GM18520 (cell line): ENCODE measurements around the gene SYPL2.

Experiments
- ATAC-seq: cut with Tn5 transposase; IDR thresholded peaks from one replicate; pipeline ENCODE4 v1.9.1; 2021; ENCODE audit not compliant: unreplicated experiment

Gene SYPL2

DNA sequence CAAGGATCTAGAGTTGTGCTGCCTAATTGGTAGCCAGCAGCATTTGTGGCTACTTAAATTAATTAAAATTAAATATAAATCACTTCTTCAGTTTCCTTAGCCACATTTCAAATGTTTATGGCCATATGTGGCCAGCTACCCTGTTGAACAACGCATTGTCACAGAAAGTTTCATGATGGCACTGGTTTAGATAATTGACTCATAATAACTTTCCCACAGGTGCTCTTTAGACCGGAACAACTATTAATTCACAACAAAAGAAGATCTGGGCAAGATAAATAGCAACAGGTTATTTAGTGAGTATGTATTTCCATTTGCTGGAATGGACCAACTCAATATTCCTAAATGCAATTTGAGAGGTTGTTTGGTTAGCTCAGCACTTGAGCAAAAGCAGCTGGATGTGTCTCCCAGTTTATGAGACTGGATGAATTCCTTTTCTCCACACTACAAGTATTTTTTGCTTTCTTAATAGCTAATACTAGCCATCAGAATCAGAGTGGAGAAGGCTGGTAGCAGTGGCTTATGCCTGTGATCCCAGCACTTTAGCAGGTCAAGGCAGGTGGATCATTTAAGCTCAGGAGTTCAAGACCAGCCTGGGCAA is 46.9 kb downstream of the SYPL2 start:
- no peak for ATAC-seq

DNA sequence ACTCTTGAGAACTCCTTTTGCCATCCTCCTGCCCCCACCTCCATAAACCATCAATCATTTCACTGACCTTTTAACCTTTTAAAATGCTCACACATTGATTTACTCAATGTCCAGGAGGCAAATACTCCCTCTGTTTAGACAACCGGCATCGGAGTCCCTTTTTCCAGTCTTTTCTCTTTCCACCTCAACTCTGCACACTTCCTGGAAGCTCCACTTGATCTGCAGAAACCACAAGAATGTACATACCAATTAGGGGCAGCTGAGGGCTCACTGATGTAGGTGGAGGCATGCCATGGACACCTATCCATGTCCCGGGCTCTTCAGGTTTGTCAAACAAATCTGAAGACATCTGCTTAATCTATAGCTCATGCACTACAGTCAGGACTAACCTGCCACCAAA is 48.5 kb downstream of the SYPL2 start:
- ATAC-seq: no peak

DNA sequence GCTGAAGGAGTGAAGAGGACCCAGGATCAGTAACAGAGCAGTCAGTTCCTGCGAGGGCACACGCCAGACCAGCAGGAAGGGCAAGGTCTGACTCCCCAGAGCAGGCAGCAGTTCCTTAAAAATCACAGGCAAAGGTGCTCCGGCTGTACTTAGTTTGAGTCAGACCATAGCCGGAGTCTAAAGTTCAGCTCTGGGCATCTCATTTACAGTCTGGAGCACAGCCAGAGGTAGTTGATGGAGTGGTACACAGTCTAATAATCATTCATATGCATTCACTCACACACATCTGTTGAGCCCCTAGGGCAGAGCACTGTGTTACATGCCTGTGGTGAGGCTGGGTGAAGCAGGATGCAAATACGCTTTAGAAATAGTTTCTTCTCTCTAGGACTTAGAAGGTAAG is 50.5 kb downstream of the SYPL2 start:
- ATAC-seq: no peak

DNA sequence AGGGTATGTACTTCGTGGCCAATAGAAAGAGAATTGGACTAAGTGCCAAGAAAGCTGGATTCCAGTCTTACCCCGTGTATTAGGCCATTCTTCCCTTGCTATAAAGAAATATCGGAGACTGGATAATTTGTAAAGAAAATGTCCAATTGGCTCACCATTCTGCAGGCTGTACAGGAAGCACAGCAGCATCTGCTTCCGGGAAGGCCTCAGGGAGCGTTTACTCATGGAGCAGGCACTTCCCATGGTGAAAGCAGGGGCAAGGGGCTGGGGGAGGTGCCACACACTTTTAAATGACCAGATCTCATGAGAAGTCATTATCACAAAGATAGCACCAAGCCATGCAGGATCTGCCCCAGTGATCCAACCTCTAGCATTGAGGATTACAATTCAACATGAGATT is 51.0 kb downstream of the SYPL2 start:
- ATAC-seq: no peak

DNA sequence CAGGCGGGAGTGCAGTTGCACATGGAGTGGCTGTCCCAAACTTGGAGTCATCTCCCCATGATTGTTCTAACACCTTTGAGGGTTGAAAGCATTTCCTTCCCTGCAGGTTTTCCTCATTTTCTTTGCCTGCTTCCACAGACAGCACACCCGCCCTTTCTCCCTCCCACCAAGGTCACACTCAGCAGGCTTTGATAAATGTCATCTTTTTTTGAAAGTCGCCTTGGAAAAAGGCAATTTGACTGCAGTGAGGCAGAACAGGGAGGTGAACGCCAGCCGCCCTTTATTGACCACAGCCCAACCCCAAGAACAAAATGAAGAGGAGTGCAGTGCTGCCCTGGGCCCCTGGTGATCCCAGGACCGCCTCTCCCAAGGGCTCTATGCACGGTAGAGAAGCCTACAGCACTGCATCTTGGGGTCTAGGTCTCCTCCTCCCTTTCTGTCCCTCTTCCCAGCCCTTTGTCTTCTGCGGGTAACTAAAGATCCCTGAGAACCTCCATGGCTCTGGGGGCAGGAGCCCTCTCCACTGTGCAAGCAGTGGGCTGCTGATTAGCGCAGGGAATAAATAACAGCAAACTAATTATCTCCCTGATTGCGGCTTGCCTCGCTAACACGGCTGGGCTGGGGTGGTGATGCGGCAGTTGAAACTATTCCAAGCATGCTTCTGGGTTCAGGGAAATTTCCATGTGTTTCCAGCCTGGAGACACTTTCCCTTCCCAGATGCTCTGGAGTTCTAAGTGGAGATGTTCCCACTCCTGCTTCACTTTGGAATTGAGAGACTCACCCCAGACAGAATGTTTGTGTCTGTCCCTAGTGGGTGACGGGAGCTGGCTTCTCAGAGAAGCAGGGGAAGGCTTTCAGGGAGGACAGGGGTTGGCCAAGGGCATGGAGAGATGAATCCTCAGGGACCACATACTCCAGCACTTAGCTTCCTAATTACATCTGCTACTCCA is 54.9 kb downstream of the SYPL2 start:
- ATAC-seq: no peak

DNA sequence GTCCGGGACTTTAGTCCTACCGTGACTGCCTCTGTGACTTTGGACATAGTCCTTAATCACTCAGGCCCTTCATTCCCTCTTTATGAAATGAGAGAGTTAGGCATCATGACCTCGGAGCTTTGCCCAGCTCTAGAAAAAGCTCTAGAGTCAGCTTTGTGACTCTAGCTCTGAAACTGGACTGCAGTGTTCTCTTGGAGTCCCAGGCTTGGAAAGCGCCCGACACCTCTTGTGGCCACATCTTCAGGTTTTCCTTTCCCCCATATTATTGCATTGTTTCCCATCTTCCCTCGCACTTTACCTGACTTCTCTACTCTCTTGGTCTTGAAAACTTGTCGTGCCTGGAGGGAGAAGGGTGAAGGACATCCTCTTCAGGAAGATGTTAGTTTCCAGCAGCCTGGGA is 55.7 kb downstream of the SYPL2 start:
- no peak for ATAC-seq

DNA sequence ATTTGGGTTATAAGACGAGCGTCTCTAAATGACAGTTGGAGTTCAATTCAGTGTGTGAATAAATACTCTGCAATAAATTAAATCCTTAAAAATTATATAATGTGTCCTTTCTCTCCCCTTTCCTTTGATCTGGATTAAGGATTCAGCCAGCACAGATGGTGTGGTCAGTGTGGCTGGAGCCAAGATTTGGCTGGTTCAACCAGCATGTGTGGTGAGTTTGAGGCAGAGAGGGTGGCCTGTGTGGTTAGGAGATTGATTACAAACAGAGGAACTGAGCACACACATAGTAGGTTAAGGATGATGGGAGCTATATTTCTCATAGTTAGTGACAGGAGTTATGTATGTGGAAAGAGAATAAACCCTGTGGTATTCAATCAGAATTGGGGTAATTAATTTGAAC is 57.4 kb downstream of the SYPL2 start:
- no peak for ATAC-seq

DNA sequence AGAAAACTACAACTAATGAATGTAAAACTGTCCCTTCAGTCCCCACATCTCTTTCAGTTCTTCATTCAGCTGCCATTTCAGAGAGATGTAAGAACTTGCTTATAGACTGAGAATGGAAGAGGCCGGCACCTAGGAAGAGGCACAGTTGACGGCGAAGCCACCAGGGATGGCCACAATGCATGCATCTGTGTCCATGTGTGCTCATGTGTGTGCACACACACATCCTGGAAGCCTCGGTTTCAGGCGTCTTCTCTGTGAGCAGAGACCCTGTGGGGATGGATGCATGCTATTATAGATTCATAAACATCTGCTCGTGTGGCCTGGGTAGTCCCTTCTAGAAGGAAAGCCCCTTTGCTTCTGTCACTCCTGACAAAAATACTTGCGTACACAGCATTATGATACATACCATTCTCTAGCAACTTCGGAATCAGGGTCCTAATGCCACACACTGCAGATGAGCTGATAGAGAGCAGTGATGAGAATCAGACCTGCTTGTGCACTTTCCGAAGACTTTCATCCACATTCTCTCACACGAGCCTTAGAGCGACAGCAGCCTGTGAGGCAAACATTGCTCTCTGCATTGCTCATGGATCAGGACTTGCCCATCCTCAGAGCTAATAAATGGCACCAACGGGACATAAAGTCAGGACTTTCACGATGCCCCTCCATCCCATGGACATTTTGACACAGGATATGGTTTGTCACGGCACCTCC is 60.9 kb downstream of the SYPL2 start:
- ATAC-seq: peak; percentile 77

DNA sequence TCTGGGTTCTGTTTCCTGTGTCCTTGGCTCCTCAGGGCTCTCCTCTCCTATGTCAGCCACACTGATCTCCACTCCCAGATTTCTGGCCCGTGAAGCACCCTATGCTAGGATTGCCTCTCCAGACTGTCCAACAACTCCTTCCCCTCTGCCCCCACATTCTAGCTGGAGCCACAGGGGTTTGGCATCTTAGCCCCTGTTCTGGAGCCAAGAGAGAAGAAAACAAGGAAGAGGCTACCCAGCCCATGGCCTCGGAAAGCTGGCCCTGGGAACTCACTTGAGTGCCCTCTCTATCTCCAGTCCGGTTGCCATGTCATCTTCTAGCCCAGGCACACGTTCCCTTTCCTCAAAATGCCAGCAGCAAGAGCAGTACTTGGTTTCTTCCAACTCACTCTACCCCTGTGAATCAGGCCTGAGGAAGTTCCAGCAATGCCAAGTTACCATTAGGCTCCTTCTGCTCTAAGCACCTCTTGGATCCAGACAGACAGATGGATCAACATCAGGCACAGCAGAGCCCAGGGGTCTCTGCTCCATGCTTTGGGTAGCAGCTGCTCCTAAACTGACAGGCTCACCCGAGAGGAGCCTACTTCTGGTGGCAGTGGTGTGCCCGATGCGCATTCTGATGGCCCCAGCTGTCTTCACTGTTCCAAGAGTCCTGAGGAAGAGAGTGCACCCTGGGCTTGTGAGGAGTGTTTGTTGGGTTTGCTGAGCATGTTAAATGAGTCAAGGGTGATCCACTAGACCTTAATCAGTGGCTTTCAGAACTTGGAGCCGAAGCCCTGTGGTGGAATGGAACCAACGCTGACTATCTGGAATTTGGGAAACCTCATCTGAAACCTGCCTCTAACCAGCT is 61.7 kb downstream of the SYPL2 start:
- ATAC-seq: no peak

DNA sequence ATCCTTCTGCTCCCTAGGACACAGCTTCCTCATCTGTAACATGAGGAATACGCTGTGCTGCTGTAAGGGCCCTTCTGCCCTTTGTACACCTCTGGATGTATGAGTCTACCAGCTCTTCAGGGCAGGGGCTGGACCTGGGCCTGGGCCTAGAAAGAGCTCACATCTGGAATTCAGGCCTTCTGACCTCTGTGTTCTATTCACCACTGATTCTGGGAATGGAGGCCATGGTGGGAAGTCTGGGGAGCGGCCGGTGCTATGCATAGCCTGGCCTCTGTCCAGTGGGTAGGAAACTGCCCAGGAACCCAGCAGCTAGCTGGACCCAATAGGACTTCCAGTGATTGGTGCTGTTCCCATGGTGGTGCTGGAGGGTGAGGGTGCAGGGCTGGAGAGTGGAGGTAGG is 62.4 kb downstream of the SYPL2 start:
- no peak for ATAC-seq

DNA sequence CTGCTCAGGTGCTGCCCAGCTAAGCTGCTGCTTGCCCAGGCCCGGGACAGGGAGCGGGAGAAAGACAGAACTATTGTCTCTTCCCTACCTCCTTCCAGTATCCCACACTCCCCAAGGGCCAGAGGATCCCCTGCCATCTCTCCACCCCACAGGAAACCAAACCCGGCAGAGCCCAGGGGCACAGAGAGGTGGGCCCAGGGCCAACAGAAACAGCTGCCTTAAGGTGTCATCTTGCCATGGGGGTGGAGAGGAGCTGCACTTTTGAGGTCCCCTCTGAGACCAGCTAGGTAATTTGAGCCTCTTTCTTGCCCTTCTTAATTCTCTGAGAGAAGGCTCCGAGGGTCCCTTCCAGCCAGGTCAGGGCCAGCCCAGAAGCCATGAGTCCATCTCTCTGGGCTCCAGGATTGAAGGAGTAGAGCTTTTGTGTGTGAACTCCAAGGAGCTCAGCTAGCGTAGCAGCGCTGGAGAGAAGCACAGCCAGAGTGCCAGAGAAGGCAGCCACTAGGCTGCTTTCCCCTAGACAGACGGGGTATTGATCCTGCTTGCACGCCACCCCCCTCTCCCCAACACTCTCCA is 63.6 kb downstream of the SYPL2 start:
- ATAC-seq: no peak

DNA sequence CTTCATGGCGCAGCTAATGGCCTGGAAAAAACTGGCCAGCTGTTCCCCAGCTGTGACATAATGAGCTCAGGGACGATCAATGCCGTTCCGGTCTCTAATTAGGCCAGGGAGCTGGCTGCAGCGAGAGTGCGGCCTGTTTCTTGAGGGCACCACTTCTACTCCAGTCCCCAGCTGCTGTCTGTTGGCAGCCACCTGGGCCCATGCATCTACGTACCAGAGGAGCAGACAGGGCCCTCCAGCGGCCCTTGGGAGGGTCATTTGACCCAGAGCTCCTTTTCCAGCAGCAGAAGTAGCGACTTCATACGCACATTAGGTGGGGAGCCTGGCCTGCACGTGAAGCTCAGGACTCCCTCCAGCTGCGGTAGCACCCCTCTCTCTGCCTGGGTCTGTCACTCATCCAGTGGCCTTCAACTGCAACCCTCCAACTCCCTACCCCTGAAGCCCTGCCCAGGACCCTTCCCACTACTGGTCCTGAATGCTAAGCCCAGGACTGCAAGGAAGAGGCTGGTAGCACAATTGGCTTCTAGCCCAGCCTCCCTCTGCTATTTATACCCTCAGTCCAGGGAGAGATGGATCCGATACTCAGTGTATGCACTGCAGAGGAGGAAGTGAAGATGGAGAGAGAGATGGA is 64.2 kb downstream of the SYPL2 start:
- no peak for ATAC-seq

DNA sequence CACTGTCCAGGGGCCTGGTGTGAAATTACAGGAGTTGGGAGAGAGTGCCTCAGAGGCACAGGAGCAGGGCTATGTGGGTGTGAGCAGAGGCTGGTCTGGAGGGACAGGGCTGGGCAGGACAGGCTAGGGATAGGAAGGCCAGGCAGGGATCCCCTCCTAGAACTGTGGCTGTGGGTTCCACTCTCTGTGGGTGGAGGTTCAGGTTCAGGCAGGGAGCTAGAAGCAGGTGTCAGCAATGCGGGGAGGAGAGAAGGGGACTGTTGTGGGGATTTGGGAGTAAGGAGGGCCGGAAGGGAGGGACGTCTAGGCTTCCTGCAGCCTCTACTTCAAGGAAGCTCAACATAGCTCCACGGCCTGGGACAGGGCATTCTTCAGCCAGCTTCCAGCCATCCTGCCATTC is 65.0 kb downstream of the SYPL2 start:
- no peak for ATAC-seq
